AG09319 (cell line): ENCODE measurements around the gene CENPF.

Experiments used
- DNase-seq: peaks from one replicate; pipeline ENCODE4 v3.0.0-alpha.2; 2010; ENCODE audit warnings: low read depth; ENCODE audit errors: extremely low read depth
- CTCF ChIP-seq: IDR thresholded peaks from 2 replicates; pipeline ENCODE4 v1.5.1; 2011; ENCODE audit warnings: low read depth, mild to moderate bottlenecking, inconsistent platforms, low read length, moderate library complexity

CENPF gene

GRCh38 chr1:214645712-214646111 is 42.7 kb downstream of the CENPF start:
- DNase-seq, result no peak
- TF ChIP-seq CTCF, result no peak

- TF ChIP-seq CTCF, result no peak
- DNase-seq, result no peak
Observed at GRCh38 chr1:214648801-214649200, 45.8 kb downstream of the CENPF start.

GRCh38 chr1:214649607-214650006 is 46.6 kb downstream of the CENPF start:
- TF ChIP-seq CTCF, result no peak
- no peak for DNase-seq

- no peak for DNase-seq
- no peak for TF ChIP-seq CTCF
Observed at GRCh38 chr1:214650664-214651063, 47.7 kb downstream of the CENPF start.

- no peak for TF ChIP-seq CTCF
Observed at GRCh38 chr1:214657299-214657698, 54.3 kb downstream of the CENPF start.

GRCh38 chr1:214658175-214658574 is 55.2 kb downstream of the CENPF start:
- TF ChIP-seq CTCF, result no peak
- DNase-seq, result no peak

More at GRCh38 chr1:214657299-214657698, 54.3 kb downstream of the CENPF start:
- DNase-seq, result no peak

- peak; percentile 3 for DNase-seq
- peak; percentile 61 for TF ChIP-seq CTCF
Observed at GRCh38 chr1:214658785-214659184, 55.8 kb downstream of the CENPF start.

GRCh38 chr1:214660190-214660589 is 57.2 kb downstream of the CENPF start:
- no peak for DNase-seq
- no peak for TF ChIP-seq CTCF
